ENCODE data around the gene SOD1.

DNA sequence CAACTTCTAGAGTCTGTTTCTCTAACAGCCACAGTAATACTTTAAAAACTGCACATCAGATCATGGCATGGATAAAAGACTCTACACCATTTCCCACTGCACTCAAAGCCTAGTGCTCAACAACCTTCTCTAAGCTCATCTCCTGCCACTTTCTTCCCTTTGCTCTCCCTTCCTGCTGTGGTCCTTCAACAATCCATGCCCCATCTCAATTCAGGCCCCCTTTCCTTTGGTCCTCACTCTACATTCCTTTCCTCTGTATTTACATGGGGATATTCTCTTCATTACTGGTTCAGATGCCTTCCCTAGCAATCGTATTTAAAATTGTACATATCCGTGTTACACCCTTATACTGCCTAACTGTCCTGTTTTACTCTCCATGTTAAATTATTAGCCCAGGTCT is 19.0 kb downstream of the SOD1 start:
- TF ChIP-seq, protein P1, sequence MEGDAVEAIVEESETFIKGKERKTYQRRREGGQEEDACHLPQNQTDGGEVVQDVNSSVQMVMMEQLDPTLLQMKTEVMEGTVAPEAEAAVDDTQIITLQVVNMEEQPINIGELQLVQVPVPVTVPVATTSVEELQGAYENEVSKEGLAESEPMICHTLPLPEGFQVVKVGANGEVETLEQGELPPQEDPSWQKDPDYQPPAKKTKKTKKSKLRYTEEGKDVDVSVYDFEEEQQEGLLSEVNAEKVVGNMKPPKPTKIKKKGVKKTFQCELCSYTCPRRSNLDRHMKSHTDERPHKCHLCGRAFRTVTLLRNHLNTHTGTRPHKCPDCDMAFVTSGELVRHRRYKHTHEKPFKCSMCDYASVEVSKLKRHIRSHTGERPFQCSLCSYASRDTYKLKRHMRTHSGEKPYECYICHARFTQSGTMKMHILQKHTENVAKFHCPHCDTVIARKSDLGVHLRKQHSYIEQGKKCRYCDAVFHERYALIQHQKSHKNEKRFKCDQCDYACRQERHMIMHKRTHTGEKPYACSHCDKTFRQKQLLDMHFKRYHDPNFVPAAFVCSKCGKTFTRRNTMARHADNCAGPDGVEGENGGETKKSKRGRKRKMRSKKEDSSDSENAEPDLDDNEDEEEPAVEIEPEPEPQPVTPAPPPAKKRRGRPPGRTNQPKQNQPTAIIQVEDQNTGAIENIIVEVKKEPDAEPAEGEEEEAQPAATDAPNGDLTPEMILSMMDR (IDR thresholded peaks at IDR 0.05): no peak
- no peak for TF ChIP-seq POLR2A (IDR thresholded peaks at IDR 0.05)

All from uterus (tissue), 2 donors.